Measurements from ENCODE around the gene GCC2. TPM values are rescaled to one million over a fixed set of nuclear protein-coding genes. Genes with fewer than 3 reads are reported as not detected.
A peak's percentile ranks its signal among the peaks of the same experiment; 100 is the strongest.
"Not testable (repeated sequence)": the region's sequence is repeated elsewhere in the genome, so short reads cannot be mapped to it uniquely, and the experiment has no call there.

GCC2 gene
- total and polyA plus RNA-seq, 11 donors: 6.4 to 39.5 (median 25.0) TPM

DNA sequence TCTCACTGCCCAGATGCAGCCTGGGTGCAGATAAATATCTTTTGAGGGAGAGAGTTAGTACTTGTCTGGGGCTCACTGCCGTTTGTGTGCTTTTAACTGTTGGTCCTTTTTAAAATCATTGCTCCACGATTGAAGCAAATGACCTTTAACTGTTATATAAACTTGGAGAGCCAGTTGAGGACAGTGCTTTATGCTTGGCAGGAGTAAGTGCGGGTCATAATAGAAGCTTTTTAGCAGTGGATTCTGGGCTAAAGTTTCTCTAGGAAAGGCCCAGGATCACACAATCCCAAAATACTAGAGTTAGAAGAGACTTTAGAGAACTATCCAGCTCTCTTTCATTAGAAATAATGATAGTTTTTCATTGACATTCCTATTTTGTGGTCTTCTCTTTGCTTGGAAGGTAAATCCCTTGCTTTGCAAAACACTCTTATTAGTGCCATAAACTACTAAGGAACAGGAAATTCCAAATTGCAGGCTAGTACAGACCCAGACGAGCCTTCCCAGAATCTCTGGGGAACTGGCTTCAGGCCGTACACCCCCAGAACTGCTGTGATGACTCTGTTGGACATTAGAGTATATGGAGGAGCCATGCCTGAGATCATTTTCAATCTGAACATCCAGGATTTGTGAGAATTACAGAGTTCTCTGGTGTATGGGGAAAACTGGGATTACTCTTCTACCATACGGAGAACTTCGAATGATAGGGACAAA is 104.4 kb downstream of the GCC2 start:
- H3K27me3 ChIP-seq: no peaks in the 10 kb centered on the region
- peaks cover 7 to 45% (median 34%) of the 10 kb centered on the region in 12 donors for H3K4me1 ChIP-seq
- WGBS, 4 donors: 30 to 41% (median 36%) methylated on average over 7 of the region's 7 CpGs
- DNase-seq: peak in 1 of 5 donors; percentile 46
- intact Hi-C loops (cut with DNase I): no loop called here
- peak in 3 of 4 donors; percentile 64 to 70 (median 64) for ATAC-seq
- no peak overlapping the region for H3K4me3 ChIP-seq
- H3K36me3 ChIP-seq: no peaks in the 10 kb centered on the region
- no peaks in the 10 kb centered on the region for H3K9me3 ChIP-seq
- H3K27ac ChIP-seq: peak overlapping the region; percentile 10 to 81 (median 52)
- no peak for TF ChIP-seq POLR2A (IDR thresholded peaks at IDR 0.05)
- TF ChIP-seq, protein P1, sequence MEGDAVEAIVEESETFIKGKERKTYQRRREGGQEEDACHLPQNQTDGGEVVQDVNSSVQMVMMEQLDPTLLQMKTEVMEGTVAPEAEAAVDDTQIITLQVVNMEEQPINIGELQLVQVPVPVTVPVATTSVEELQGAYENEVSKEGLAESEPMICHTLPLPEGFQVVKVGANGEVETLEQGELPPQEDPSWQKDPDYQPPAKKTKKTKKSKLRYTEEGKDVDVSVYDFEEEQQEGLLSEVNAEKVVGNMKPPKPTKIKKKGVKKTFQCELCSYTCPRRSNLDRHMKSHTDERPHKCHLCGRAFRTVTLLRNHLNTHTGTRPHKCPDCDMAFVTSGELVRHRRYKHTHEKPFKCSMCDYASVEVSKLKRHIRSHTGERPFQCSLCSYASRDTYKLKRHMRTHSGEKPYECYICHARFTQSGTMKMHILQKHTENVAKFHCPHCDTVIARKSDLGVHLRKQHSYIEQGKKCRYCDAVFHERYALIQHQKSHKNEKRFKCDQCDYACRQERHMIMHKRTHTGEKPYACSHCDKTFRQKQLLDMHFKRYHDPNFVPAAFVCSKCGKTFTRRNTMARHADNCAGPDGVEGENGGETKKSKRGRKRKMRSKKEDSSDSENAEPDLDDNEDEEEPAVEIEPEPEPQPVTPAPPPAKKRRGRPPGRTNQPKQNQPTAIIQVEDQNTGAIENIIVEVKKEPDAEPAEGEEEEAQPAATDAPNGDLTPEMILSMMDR (IDR thresholded peaks at IDR 0.05): no peak

DNA sequence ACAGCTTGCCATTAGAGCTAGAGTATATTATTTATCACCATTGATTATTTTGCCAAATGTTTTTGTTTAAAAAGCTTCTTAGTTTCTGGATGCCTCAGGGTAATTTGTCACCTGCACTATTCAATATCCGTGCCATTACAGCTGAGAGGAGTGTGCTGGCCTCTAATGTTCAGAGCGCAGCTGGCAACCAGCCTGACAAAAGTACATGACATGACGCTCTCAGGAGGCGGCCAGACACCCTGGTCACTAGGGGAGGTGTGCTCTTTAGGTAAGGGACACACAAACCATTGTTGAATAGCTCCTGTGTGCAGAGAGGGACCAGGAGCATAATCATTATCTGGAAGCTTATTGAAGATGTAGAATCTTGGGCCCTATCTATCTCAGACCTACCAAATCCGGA is 105.5 kb downstream of the GCC2 start:
- DNase-seq (peak; percentile 55 to 81 (median 66)), ATAC-seq (peak; percentile 88 to 92 (median 90))
- intact Hi-C loops (cut with DNase I): no loop called here
- Histone ChIP-seq H3K27me3 (no peaks in the 10 kb centered on the region), H3K9me3 (no peaks in the 10 kb centered on the region), H3K4me3 (no peak overlapping the region), H3K4me1 (peaks cover 7 to 51% (median 35%) of the 10 kb centered on the region in 12 donors), H3K27ac (peak overlapping the region in 11 of 12 donors; percentile 27 to 81 (median 50)), H3K36me3 (no peaks in the 10 kb centered on the region)
- 45 to 66% (median 52%) methylated on average over 5 of the region's 5 CpGs for WGBS, 4 donors
- TF ChIP-seq POLR2A (IDR thresholded peaks at IDR 0.05): no peak
- TF ChIP-seq, protein P1 (IDR thresholded peaks at IDR 0.05): peak in 1 of 12 donors; percentile 10

DNA sequence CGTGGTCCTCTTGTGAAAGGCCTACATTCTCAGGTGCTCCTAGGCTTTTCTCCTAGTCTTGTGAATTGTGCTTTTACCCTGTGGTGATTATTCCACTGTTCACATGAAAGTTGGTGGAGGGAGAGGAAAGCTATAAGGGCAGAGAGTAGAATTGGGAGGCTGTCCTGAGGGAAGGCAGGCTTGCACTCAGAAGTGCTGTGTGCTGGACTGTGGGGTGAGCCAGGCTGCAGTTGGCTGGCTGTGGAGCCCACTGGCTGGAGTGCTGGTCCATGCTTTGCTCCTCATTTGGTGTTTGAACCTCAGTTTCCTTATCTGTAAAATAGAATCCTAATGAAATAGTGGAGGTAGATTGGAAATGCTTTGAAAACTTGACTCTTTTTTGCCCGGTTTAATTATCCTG is 106.6 kb downstream of the GCC2 start:
- no peak for TF ChIP-seq POLR2A (IDR thresholded peaks at IDR 0.05)
- TF ChIP-seq, protein P1 (IDR thresholded peaks at IDR 0.05): no peak
- H3K4me1 ChIP-seq: peaks cover 7 to 62% (median 45%) of the 10 kb centered on the region in 12 donors

DNA sequence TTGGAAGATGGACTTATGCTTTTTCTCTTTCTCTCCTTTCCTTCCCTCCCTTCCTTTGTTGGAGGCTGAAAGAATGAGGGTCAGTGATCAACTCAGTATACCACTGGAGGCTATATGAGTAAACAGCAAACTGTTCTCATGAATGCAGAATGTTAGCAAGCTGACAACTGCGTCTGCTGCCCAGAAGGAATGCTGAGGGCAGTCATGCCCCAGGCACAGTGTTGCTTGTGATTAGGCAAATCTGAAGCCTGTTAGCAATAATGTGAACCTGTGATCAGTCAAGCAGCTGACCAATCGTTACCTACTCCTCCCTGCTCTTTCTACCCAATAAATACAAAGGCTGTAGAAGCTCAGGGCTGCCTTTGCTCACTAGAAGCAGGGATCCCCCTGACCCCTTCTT is 107.6 kb downstream of the GCC2 start:
- H3K27me3 ChIP-seq; intact Hi-C loops (cut with DNase I); H3K36me3 ChIP-seq; H3K9me3 ChIP-seq; H3K4me3 ChIP-seq; ATAC-seq: not testable (repeated sequence)
- peak overlapping the region in 10 of 12 donors; percentile 27 to 81 (median 52) for H3K27ac ChIP-seq
- peak in 2 of 5 donors; percentile 29 to 44 for DNase-seq
- WGBS, 4 donors: 46 to 62% (median 56%) methylated on average over 2 of the region's 2 CpGs
- peaks cover 7 to 71% (median 53%) of the 10 kb centered on the region in 12 donors for H3K4me1 ChIP-seq

More for the DNA sequence above, 106.6 kb downstream of the GCC2 start:
- intact Hi-C loops (cut with DNase I): no loop called here
- H3K27me3 ChIP-seq: no peaks in the 10 kb centered on the region
- no peak for DNase-seq
- no peaks in the 10 kb centered on the region for H3K9me3 ChIP-seq
- H3K4me3 ChIP-seq: no peak overlapping the region
- ATAC-seq: peak; percentile 29 to 51 (median 38)
- peak overlapping the region in 10 of 12 donors; percentile 39 to 81 (median 52) for H3K27ac ChIP-seq
- 88 to 98% (median 97%) methylated on average over 2 of the region's 2 CpGs for WGBS, 4 donors
- H3K36me3 ChIP-seq: no peaks in the 10 kb centered on the region

Other genes with a start within 250 kb of the GCC2 start
- gene SULT1C3, start 209.2 kb upstream of the GCC2 start, total RNA-seq: not detected
- gene SULT1C3, start 209.2 kb upstream of the GCC2 start, polyA plus RNA-seq: not detected
- 1 to 10 TPM in 2 of 9 donors, under 1 TPM in 5, not detected in 2; 0.16 to 2.9 (median 0.65) TPM for gene SULT1C2, start 160.3 kb upstream of the GCC2 start, total RNA-seq
- 1 to 10 TPM in 1 of 2 donors, not detected in 1; 1.1 TPM for gene SULT1C2, start 160.3 kb upstream of the GCC2 start, polyA plus RNA-seq
- gene SULT1C4, start 71.3 kb upstream of the GCC2 start, total RNA-seq: 1 to 10 TPM; 1.2 to 5.5 (median 4.1) TPM
- 1 to 10 TPM in 1 of 2 donors, under 1 TPM in 1; 0.95 to 3.0 TPM for gene SULT1C4, start 71.3 kb upstream of the GCC2 start, polyA plus RNA-seq
- 100 to 1,000 TPM in 2 of 9 donors, 10 to 100 TPM in 7; 65.8 to 136 (median 82.3) TPM for gene LIMS1, start 85.3 kb downstream of the GCC2 start, total RNA-seq
- 10 to 100 TPM; 21.3 to 38.1 TPM for gene LIMS1, start 85.3 kb downstream of the GCC2 start, polyA plus RNA-seq